SU-DHL-6 (cell line): ENCODE measurements around the gene POPDC2.

ENCODE experiments used
- EZH2phosphoT487 ChIP-seq: fragments of 200-600 bp; sonication (generic), shearing (Covaris generic); conservative IDR thresholded peaks from 2 replicates; pipeline ENCODE4 v1.6.1; 2018; ENCODE audit warnings: mild to moderate bottlenecking, antibody characterized with exemption, low read length, moderate library complexity, mixed read lengths
- TF ChIP-seq, protein P1 (sequence below): fragments of 200-600 bp; sonication (generic); IDR thresholded peaks from one replicate; pipeline ENCODE4 v1.5.1; 2017; ENCODE audit warnings: antibody characterized with exemption, mild to moderate bottlenecking, low read length, moderate library complexity; ENCODE audit not compliant: insufficient read depth, poor library complexity, severe bottlenecking

- TF ChIP-seq, protein P1, sequence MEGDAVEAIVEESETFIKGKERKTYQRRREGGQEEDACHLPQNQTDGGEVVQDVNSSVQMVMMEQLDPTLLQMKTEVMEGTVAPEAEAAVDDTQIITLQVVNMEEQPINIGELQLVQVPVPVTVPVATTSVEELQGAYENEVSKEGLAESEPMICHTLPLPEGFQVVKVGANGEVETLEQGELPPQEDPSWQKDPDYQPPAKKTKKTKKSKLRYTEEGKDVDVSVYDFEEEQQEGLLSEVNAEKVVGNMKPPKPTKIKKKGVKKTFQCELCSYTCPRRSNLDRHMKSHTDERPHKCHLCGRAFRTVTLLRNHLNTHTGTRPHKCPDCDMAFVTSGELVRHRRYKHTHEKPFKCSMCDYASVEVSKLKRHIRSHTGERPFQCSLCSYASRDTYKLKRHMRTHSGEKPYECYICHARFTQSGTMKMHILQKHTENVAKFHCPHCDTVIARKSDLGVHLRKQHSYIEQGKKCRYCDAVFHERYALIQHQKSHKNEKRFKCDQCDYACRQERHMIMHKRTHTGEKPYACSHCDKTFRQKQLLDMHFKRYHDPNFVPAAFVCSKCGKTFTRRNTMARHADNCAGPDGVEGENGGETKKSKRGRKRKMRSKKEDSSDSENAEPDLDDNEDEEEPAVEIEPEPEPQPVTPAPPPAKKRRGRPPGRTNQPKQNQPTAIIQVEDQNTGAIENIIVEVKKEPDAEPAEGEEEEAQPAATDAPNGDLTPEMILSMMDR, result no peak
- no peak for TF ChIP-seq EZH2phosphoT487
These were observed 27.6 kb downstream of the POPDC2 start for GRCh38 chr3:119632829-119633228.
